Activated T-cell treated with anti-CD3 and anti-CD28 coated beads, Interleukin-2, amount 50 U/mL, for 1 hour (primary cell): Measurements from ENCODE around the gene CEP120.

ENCODE experiments used
- DNase-seq: peaks from one replicate; pipeline ENCODE4 v3.0.0-alpha.2; 2020

The CEP120 gene

GRCh38 chr5:123297198-123297831 lies 125.9 kb downstream of the CEP120 start:
- DNase-seq: no peak
